SU-DHL-6 (cell line): ENCODE data around the gene BRD3OS.
"Not testable (repeated sequence)": the region's sequence is repeated elsewhere in the genome, so short reads cannot be mapped to it uniquely, and the experiment has no call there.

Experiments
- H2AFZ ChIP-seq: fragments of 200-600 bp; sonication (generic); 2 replicates; pipeline ENCODE4 v1.6.1; 2014; ENCODE audit warnings: low read depth, mild to moderate bottlenecking, moderate library complexity, mixed read lengths, antibody characterized with exemption, low read length; ENCODE audit not compliant: severe bottlenecking
- H3F3A ChIP-seq: fragments of 200-600 bp; shearing (Covaris generic); 2 replicates; pipeline ENCODE4 v1.6.0; 2016; ENCODE audit warnings: antibody characterized with exemption, mild to moderate bottlenecking; ENCODE audit not compliant: insufficient read depth
- H3K27ac ChIP-seq: fragments of 200-600 bp; sonication (generic); 2 replicates; pipeline ENCODE4 v1.5.1; 2016; ENCODE audit warnings: low read depth, mild to moderate bottlenecking, low read length, moderate library complexity, mixed read lengths
- H3K27me3 ChIP-seq: fragments of 200-600 bp; sonication (generic), shearing (Covaris generic); 2 replicates; pipeline ENCODE4 v1.6.0; 2014; ENCODE audit warnings: mild to moderate bottlenecking, low read length
- H3K36me3 ChIP-seq: fragments of 200-600 bp; sonication (generic); 2 replicates; pipeline ENCODE4 v1.6.1; 2014; ENCODE audit warnings: mild to moderate bottlenecking, low read length, mixed read lengths
- H3K4me2 ChIP-seq: fragments of 300-600, 200-600 bp; shearing (Covaris generic), sonication (generic); 2 replicates; pipeline ENCODE4 v1.6.0; 2014; ENCODE audit warnings: low read length, low read depth, mild to moderate bottlenecking; ENCODE audit not compliant: poor library complexity, severe bottlenecking
- H3K4me3 ChIP-seq: fragments of 200-600 bp; sonication (generic); 2 replicates; pipeline ENCODE4 v1.5.1; 2014; ENCODE audit warnings: antibody characterized with exemption, low read length, mild to moderate bottlenecking, mixed read lengths; ENCODE audit not compliant: insufficient read depth, poor library complexity, severe bottlenecking
- H3K79me2 ChIP-seq: fragments of 200-600 bp; sonication (generic); 2 replicates; pipeline ENCODE4 v1.6.1; 2014; ENCODE audit warnings: mild to moderate bottlenecking, low read length, moderate library complexity; ENCODE audit not compliant: insufficient read depth
- H3K9ac ChIP-seq: fragments of 200-600 bp; sonication (generic); 2 replicates; pipeline ENCODE4 v1.7.0; 2014; ENCODE audit warnings: mild to moderate bottlenecking, low read length
- H3K9me2 ChIP-seq: fragments of 200-600 bp; sonication (generic); replicated peaks from 2 replicates; pipeline ENCODE4 v1.6.1; 2014; ENCODE audit warnings: low read length; ENCODE audit not compliant: insufficient read depth
- H3K9me3 ChIP-seq: fragments of 200-600 bp; sonication (generic); 2 replicates; pipeline ENCODE4 v1.6.1; 2014; ENCODE audit warnings: low read length, mixed read lengths; ENCODE audit not compliant: insufficient read depth
- H4K20me1 ChIP-seq: fragments of 200-600 bp; sonication (generic); 2 replicates; pipeline ENCODE4 v1.6.1; 2014; ENCODE audit warnings: low read depth, mild to moderate bottlenecking, antibody characterized with exemption, low read length, moderate library complexity, mixed read lengths
- CTCF ChIP-seq: fragments of 200-600 bp; sonication (generic); IDR thresholded peaks from one replicate; pipeline ENCODE4 v1.5.1; 2017; ENCODE audit warnings: antibody characterized with exemption, mild to moderate bottlenecking, low read length, moderate library complexity; ENCODE audit not compliant: insufficient read depth, poor library complexity, severe bottlenecking
- EZH2phosphoT487 ChIP-seq: fragments of 200-600 bp; sonication (generic), shearing (Covaris generic); conservative IDR thresholded peaks from 2 replicates; pipeline ENCODE4 v1.6.1; 2018; ENCODE audit warnings: mild to moderate bottlenecking, antibody characterized with exemption, low read length, moderate library complexity, mixed read lengths

Gene BRD3OS

GRCh38 chr9:134069480-134070399 is 44.5 kb downstream of the BRD3OS start:
- Histone ChIP-seq H4K20me1 (no peaks in the 10 kb centered on the region), H3K9me2 (no peaks in the 10 kb centered on the region), H3K9me3 (no peaks in the 10 kb centered on the region), H3K9ac (no peak overlapping the region), H3K27me3 (no peaks in the 10 kb centered on the region), H3K27ac (no peak overlapping the region), H3K79me2 (no peaks in the 10 kb centered on the region), H3K36me3 (no peaks in the 10 kb centered on the region), H2AFZ (no peak overlapping the region), H3K4me3 (no peak overlapping the region), H3K4me2 (no peak overlapping the region), H3F3A (no peaks in the 10 kb centered on the region)
- TF ChIP-seq CTCF (no peak), EZH2phosphoT487 (no peak)

- no peaks in the 10 kb centered on the region for H3K9me3 ChIP-seq
- no peak for TF ChIP-seq CTCF
- TF ChIP-seq EZH2phosphoT487: no peak
- no peak overlapping the region for H3K27ac ChIP-seq
- no peaks in the 10 kb centered on the region for H3K9me2 ChIP-seq
- no peaks in the 10 kb centered on the region for H3K36me3 ChIP-seq
- H3K4me3 ChIP-seq: no peak overlapping the region
- no peaks in the 10 kb centered on the region for H3K27me3 ChIP-seq
- no peak overlapping the region for H2AFZ ChIP-seq
- no peaks in the 10 kb centered on the region for H3F3A ChIP-seq
- H3K9ac ChIP-seq: no peak overlapping the region
- no peak overlapping the region for H3K4me2 ChIP-seq
- H4K20me1 ChIP-seq: no peaks in the 10 kb centered on the region
- no peaks in the 10 kb centered on the region for H3K79me2 ChIP-seq
Observed at GRCh38 chr9:134071149-134071548, 45.9 kb downstream of the BRD3OS start.

- H3K4me3 ChIP-seq, H3K9me3 ChIP-seq, H3K9ac ChIP-seq, H3F3A ChIP-seq, H3K27ac ChIP-seq, H3K27me3 ChIP-seq, H4K20me1 ChIP-seq, H3K79me2 ChIP-seq, H3K36me3 ChIP-seq, H3K4me2 ChIP-seq, H3K9me2 ChIP-seq, H2AFZ ChIP-seq: not testable (repeated sequence)
Observed at GRCh38 chr9:134072683-134073082, 47.4 kb downstream of the BRD3OS start.

GRCh38 chr9:134073500-134073899 is 48.2 kb downstream of the BRD3OS start:
- no peaks in the 10 kb centered on the region for H4K20me1 ChIP-seq
- H3K4me3 ChIP-seq: no peak overlapping the region
- H3K9ac ChIP-seq: no peak overlapping the region
- no peaks in the 10 kb centered on the region for H3K9me3 ChIP-seq
- no peak overlapping the region for H3K4me2 ChIP-seq
- no peak for TF ChIP-seq EZH2phosphoT487
- TF ChIP-seq CTCF: no peak
- H3K36me3 ChIP-seq: no peaks in the 10 kb centered on the region
- no peaks in the 10 kb centered on the region for H3F3A ChIP-seq
- H3K9me2 ChIP-seq: no peaks in the 10 kb centered on the region
- H2AFZ ChIP-seq: no peak overlapping the region
- no peaks in the 10 kb centered on the region for H3K27me3 ChIP-seq
- no peak overlapping the region for H3K27ac ChIP-seq
- no peaks in the 10 kb centered on the region for H3K79me2 ChIP-seq

- not testable (repeated sequence) for H2AFZ ChIP-seq, H4K20me1 ChIP-seq, H3K4me3 ChIP-seq, H3K9me3 ChIP-seq, H3K27ac ChIP-seq, H3K27me3 ChIP-seq, H3K9ac ChIP-seq, H3K36me3 ChIP-seq, H3K4me2 ChIP-seq, H3K9me2 ChIP-seq, H3F3A ChIP-seq, H3K79me2 ChIP-seq
Observed at GRCh38 chr9:134075689-134076088, 50.4 kb downstream of the BRD3OS start.
